Superior temporal gyrus (tissue), 1 donor: ENCODE measurements around the gene SHQ1.
"Not testable (repeated sequence)": the region's sequence is repeated elsewhere in the genome, so short reads cannot be mapped to it uniquely, and the experiment has no call there.

ENCODE experiments used
- DNase-seq: peaks from one replicate; pipeline ENCODE4 v3.0.0-alpha.2; 2016; ENCODE audit errors: extremely low spot score

Gene SHQ1

GRCh38 chr3:72719137-72719536, 129.1 kb downstream of the SHQ1 start:
- DNase-seq: no peak

GRCh38 chr3:72714135-72714534, 134.1 kb downstream of the SHQ1 start:
- DNase-seq: not testable (repeated sequence)

GRCh38 chr3:72710471-72710870, 137.8 kb downstream of the SHQ1 start:
- not testable (repeated sequence) for DNase-seq

GRCh38 chr3:72708441-72708840, 139.8 kb downstream of the SHQ1 start:
- no peak for DNase-seq

- no peak for DNase-seq
Measured at GRCh38 chr3:72702997-72703396, 145.2 kb downstream of the SHQ1 start.

- no peak for DNase-seq
Measured at GRCh38 chr3:72702390-72702789, 145.9 kb downstream of the SHQ1 start.

- DNase-seq: no peak
Measured at GRCh38 chr3:72700106-72700505, 148.1 kb downstream of the SHQ1 start.

GRCh38 chr3:72699631-72700030, 148.6 kb downstream of the SHQ1 start:
- no peak for DNase-seq
